OCI-LY7 (cell line): ENCODE data around the gene MIOS. TPM values are rescaled to one million over a fixed set of nuclear protein-coding genes. Genes with fewer than 3 reads are reported as not detected.

Source experiments
- BruUV-seq: library from RNA; stranded (reverse); fragments of 400-500 nt; replicated peaks from 2 replicates; lab custom pipeline; 2021; lab: Mats Ljungman, UMichigan
- CTCF ChIA-PET: fragments of 300-600 bp; sonication (Branson Sonifier 250); formaldehyde crosslinking; loops from one replicate; lab custom pipeline; 2022; ENCODE audit warnings: antibody characterized with exemption; ENCODE audit not compliant: unreplicated experiment; lab: Charles Lee
- POLR2A ChIA-PET: fragments of 300-600 bp; sonication (Branson Sonifier 250); formaldehyde crosslinking; loops from one replicate; lab custom pipeline; 2022; ENCODE audit warnings: antibody characterized with exemption; lab: Charles Lee
- DNase-seq: peaks from one replicate; pipeline ENCODE4 v3.0.0-alpha.2; 2015; ENCODE audit warnings: low spot score
- H2AFZ ChIP-seq: fragments of 200-600 bp; sonication (generic), shearing (Covaris generic); 2 replicates; pipeline ENCODE4 v1.6.1; 2014; ENCODE audit warnings: mild to moderate bottlenecking, antibody characterized with exemption, low read length, moderate library complexity
- H3K27ac ChIP-seq: fragments of 200-600 bp; sonication (generic); 2 replicates; pipeline ENCODE4 v1.5.1; 2014; ENCODE audit warnings: mixed run types, low read depth, mild to moderate bottlenecking, moderate library complexity, low read length, inconsistent platforms; ENCODE audit not compliant: poor library complexity, severe bottlenecking
- H3K36me3 ChIP-seq: fragments of 200-600 bp; sonication (generic); 2 replicates; pipeline ENCODE4 v1.6.1; 2014; ENCODE audit warnings: mild to moderate bottlenecking, antibody characterized with exemption, low read length, moderate library complexity, mixed read lengths; ENCODE audit not compliant: insufficient read depth
- H3K4me1 ChIP-seq: fragments of 200-600 bp; sonication (generic); 2 replicates; pipeline ENCODE4 v1.5.1; 2014; ENCODE audit warnings: mild to moderate bottlenecking, low read length; ENCODE audit not compliant: insufficient read depth, poor library complexity, severe bottlenecking
- H3K4me2 ChIP-seq: fragments of 200-600 bp; sonication (generic); 2 replicates; pipeline ENCODE4 v1.6.1; 2014; ENCODE audit warnings: mild to moderate bottlenecking, low read length
- H3K4me3 ChIP-seq: fragments of 200-600 bp; sonication (generic); 2 replicates; pipeline ENCODE4 v1.5.1; 2014; ENCODE audit warnings: mild to moderate bottlenecking, low read depth, low read length; ENCODE audit not compliant: poor library complexity, severe bottlenecking
- H3K79me2 ChIP-seq: fragments of 200-600 bp; sonication (generic); 2 replicates; pipeline ENCODE4 v1.6.1; 2016; ENCODE audit warnings: low read depth, mild to moderate bottlenecking, low read length, moderate library complexity, mixed read lengths; ENCODE audit not compliant: insufficient read depth
- H3K9me2 ChIP-seq: fragments of 200-600 bp; sonication (generic); 2 replicates; pipeline ENCODE4 v1.6.1; 2016; ENCODE audit warnings: mild to moderate bottlenecking, low read length, mixed read lengths; ENCODE audit not compliant: insufficient read depth
- H3K9me3 ChIP-seq: fragments of 200-600 bp; sonication (generic); 2 replicates; pipeline ENCODE4 v1.6.1; 2014; ENCODE audit warnings: mild to moderate bottlenecking, mixed run types, low read length, mixed read lengths
- H4K20me1 ChIP-seq: fragments of 200-600 bp; sonication (generic); 2 replicates; pipeline ENCODE4 v1.6.1; 2014; ENCODE audit warnings: mild to moderate bottlenecking, antibody characterized with exemption, low read length, moderate library complexity, mixed read lengths; ENCODE audit not compliant: insufficient read depth
- CTCF ChIP-seq: fragments of 200-600 bp; sonication (generic); conservative IDR thresholded peaks from 2 replicates; pipeline ENCODE4 v1.5.1; 2014; ENCODE audit warnings: mild to moderate bottlenecking, antibody characterized with exemption, low read length, moderate library complexity, mixed read lengths
- EZH2phosphoT487 ChIP-seq: fragments of 200-600 bp; sonication (generic); IDR thresholded peaks from 2 replicates; pipeline ENCODE4 v1.6.1; 2018; ENCODE audit warnings: low read depth, borderline replicate concordance, mild to moderate bottlenecking, mixed run types, antibody characterized with exemption, low read length, moderate library complexity, mixed read lengths
- intact Hi-C: fragments of 100-400 bp; cut with micrococcal nuclease; formaldehyde crosslinking; loops from one replicate; pipeline ENCODE4 v1.10.0; 2022; ENCODE audit not compliant: unreplicated experiment
- total RNA-seq, 2 experiments: library from RNA; depleted of rRNA in 1 of 2; stranded (reverse); fragments of >200 nt in 1 of 2; shearing (Covaris generic) in 1 of 2; gene quantifications; 2 replicates each; pipeline ENCODE4 v1.2.3, GENCODE V29; 2014 to 2022

MIOS gene
- total RNA-seq, 2 experiments from 2014 or later, result 24.9 to 25.8 TPM

- no peak overlapping the region for H2AFZ ChIP-seq
- TF ChIP-seq EZH2phosphoT487 (no peak), CTCF (no peak)
- POLR2A ChIA-PET, result interaction anchor here (0.6 to 2.4 kb wide), 5 partner anchors 9 to 389 kb away, joined by 3 to 10 read pairs (median 4); partner anchors contain the start of gene UMAD1
- no peaks in the 10 kb centered on the region for H3K9me3 ChIP-seq
- peaks cover 30% of the 10 kb centered on the region for H3K36me3 ChIP-seq
- H3K27ac ChIP-seq, result no peak overlapping the region
- peaks cover 47% of the 10 kb centered on the region; the same call in 1 of the 2 replicates for H3K79me2 ChIP-seq
- H3K4me3 ChIP-seq, result no peak overlapping the region
- no TSS peak for BruUV-seq
- CTCF ChIA-PET, result no interaction called here
- H3K4me2 ChIP-seq, result no peak overlapping the region
- no peaks in the 10 kb centered on the region for H3K9me2 ChIP-seq
- H4K20me1 ChIP-seq, result peaks cover 13% of the 10 kb centered on the region; the same call in 1 of the 2 replicates
- H3K4me1 ChIP-seq, result peaks cover 32% of the 10 kb centered on the region
- no peak for DNase-seq
- intact Hi-C loops, result no loop called here
Observed at GRCh38 chr7:7570584-7570983, 3.9 kb downstream of the MIOS start.

- ChIA-PET CTCF (no interaction called here), POLR2A (no interaction called here)
- TF ChIP-seq EZH2phosphoT487 (no peak), CTCF (no peak)
- Histone ChIP-seq H2AFZ (no peak overlapping the region), H3K4me2 (no peak overlapping the region), H3K79me2 (peaks cover 31% of the 10 kb centered on the region; the same call in 1 of the 2 replicates), H3K4me1 (peaks cover 27% of the 10 kb centered on the region), H3K27ac (no peak overlapping the region), H3K9me3 (no peaks in the 10 kb centered on the region), H3K4me3 (no peak overlapping the region), H3K36me3 (peaks cover 33% of the 10 kb centered on the region), H4K20me1 (peaks cover 12% of the 10 kb centered on the region; the same call in 1 of the 2 replicates), H3K9me2 (no peaks in the 10 kb centered on the region)
- BruUV-seq, result no TSS peak
- DNase-seq, result no peak
- intact Hi-C loops, result no loop called here
Observed at GRCh38 chr7:7573701-7574100, 7.0 kb downstream of the MIOS start.

- no peaks in the 10 kb centered on the region for H3K9me3 ChIP-seq
- H3K4me1 ChIP-seq, result peaks cover 10% of the 10 kb centered on the region
- H3K79me2 ChIP-seq, result peaks cover 11% of the 10 kb centered on the region; the same call in 1 of the 2 replicates
- TF ChIP-seq EZH2phosphoT487 (no peak), CTCF (no peak)
- peaks cover 40% of the 10 kb centered on the region for H3K36me3 ChIP-seq
- no TSS peak for BruUV-seq
- no peaks in the 10 kb centered on the region for H3K9me2 ChIP-seq
- H3K4me2 ChIP-seq, result no peak overlapping the region
- H3K27ac ChIP-seq, result no peak overlapping the region
- H2AFZ ChIP-seq, result no peak overlapping the region
- intact Hi-C loops, result no loop called here
- H3K4me3 ChIP-seq, result no peak overlapping the region
- POLR2A ChIA-PET, result interaction anchor here (0.7 to 2.4 kb wide), 2 partner anchors 9 to 622 kb away, joined by 3 to 12 read pairs; no protein-coding TSS in a partner anchor
- 0 out of 2 replicates have a peak, but pooled peaks cover 5% of the 10 kb centered on the region for H4K20me1 ChIP-seq
- CTCF ChIA-PET, result no interaction called here
- DNase-seq, result no peak
Observed at GRCh38 chr7:7576344-7576743, 9.7 kb downstream of the MIOS start.
